Osteocyte (in vitro differentiated cells): ENCODE results near the gene CLNK. TPM values are rescaled to one million over a fixed set of nuclear protein-coding genes. Genes with fewer than 3 reads are reported as not detected.

Experiments used
- DNase-seq: peaks from one replicate; pipeline ENCODE4 v3.0.0; 2021; ENCODE audit warnings: mixed read lengths; ENCODE audit not compliant: unreplicated experiment; ENCODE audit errors: extremely low spot score
- H3K27ac Mint-ChIP-seq: one replicate; pipeline ENCODE4 v1.8.0; 2021; ENCODE audit warnings: mild to moderate bottlenecking, mixed read lengths; ENCODE audit not compliant: unreplicated experiment
- H3K27me3 Mint-ChIP-seq: one replicate; pipeline ENCODE4 v1.8.0; 2021; ENCODE audit warnings: mixed read lengths; ENCODE audit not compliant: unreplicated experiment
- H3K36me3 Mint-ChIP-seq: one replicate; pipeline ENCODE4 v1.8.0; 2021; ENCODE audit warnings: mixed read lengths; ENCODE audit not compliant: unreplicated experiment
- H3K4me1 Mint-ChIP-seq: one replicate; pipeline ENCODE4 v1.8.0; 2021; ENCODE audit warnings: mixed read lengths; ENCODE audit not compliant: unreplicated experiment
- H3K4me3 Mint-ChIP-seq: one replicate; pipeline ENCODE4 v1.8.0; 2021; ENCODE audit warnings: mild to moderate bottlenecking, moderate library complexity, mixed read lengths; ENCODE audit not compliant: unreplicated experiment
- H3K9me3 Mint-ChIP-seq: one replicate; pipeline ENCODE4 v1.8.0; 2021; ENCODE audit warnings: mixed read lengths; ENCODE audit not compliant: unreplicated experiment
- CTCF ChIP-seq: fragments of 200-600 bp; sonication (generic); IDR thresholded peaks from 2 replicates; pipeline ENCODE4 v1.5.0; 2021; ENCODE audit warnings: antibody characterized with exemption, mild to moderate bottlenecking, moderate library complexity
- total RNA-seq: library from RNA; stranded (reverse); gene quantifications from 2 replicates; pipeline ENCODE4 v1.2.1, GENCODE V29; 2021

Gene CLNK
- total RNA-seq, 1 donor from 2014 or later: not detected

- Mint-ChIP-seq H3K27me3 (peaks cover 24% of the 10 kb centered on the region), H3K4me3 (no peak overlapping the region), H3K4me1 (no peaks in the 10 kb centered on the region), H3K9me3 (no peaks in the 10 kb centered on the region), H3K36me3 (no peaks in the 10 kb centered on the region), H3K27ac (no peak overlapping the region)
- DNase-seq: no peak
- no peak for TF ChIP-seq CTCF
Observed at GRCh38 chr4:10670321-10670720, 14.2 kb downstream of the CLNK start.

GRCh38 chr4:10667701-10668326, 16.8 kb downstream of the CLNK start:
- Mint-ChIP-seq H3K27ac (no peak overlapping the region), H3K9me3 (no peaks in the 10 kb centered on the region), H3K4me3 (no peak overlapping the region), H3K27me3 (peaks cover 24% of the 10 kb centered on the region), H3K36me3 (no peaks in the 10 kb centered on the region), H3K4me1 (peaks cover 10% of the 10 kb centered on the region)
- TF ChIP-seq CTCF: no peak
- no peak for DNase-seq

- no peak for TF ChIP-seq CTCF
- Mint-ChIP-seq H3K27ac (no peak overlapping the region), H3K9me3 (no peaks in the 10 kb centered on the region), H3K4me3 (no peak overlapping the region), H3K27me3 (peaks cover 24% of the 10 kb centered on the region), H3K36me3 (no peaks in the 10 kb centered on the region), H3K4me1 (peaks cover 10% of the 10 kb centered on the region)
- no peak for DNase-seq
Observed at GRCh38 chr4:10666616-10667015, 18.0 kb downstream of the CLNK start.

GRCh38 chr4:10664408-10664807, 20.2 kb downstream of the CLNK start:
- no peak for TF ChIP-seq CTCF
- no peaks in the 10 kb centered on the region for H3K36me3 Mint-ChIP-seq
- H3K27ac Mint-ChIP-seq: peak overlapping the region; percentile 58
- peaks cover 20% of the 10 kb centered on the region for H3K27me3 Mint-ChIP-seq
- H3K4me3 Mint-ChIP-seq: no peak overlapping the region
- no peak for DNase-seq
- H3K4me1 Mint-ChIP-seq: peaks cover 10% of the 10 kb centered on the region
- H3K9me3 Mint-ChIP-seq: no peaks in the 10 kb centered on the region

- Mint-ChIP-seq H3K27me3 (peaks cover 7% of the 10 kb centered on the region), H3K9me3 (no peaks in the 10 kb centered on the region), H3K27ac (no peak overlapping the region), H3K36me3 (no peaks in the 10 kb centered on the region), H3K4me1 (peaks cover 10% of the 10 kb centered on the region), H3K4me3 (no peak overlapping the region)
- TF ChIP-seq CTCF: no peak
- no peak for DNase-seq
Observed at GRCh38 chr4:10662937-10663336, 21.6 kb downstream of the CLNK start.
